C4-2B (cell line): ENCODE data around the gene ADAM12.

Source experiments
- CTCF ChIP-seq: fragments of 450-650 bp; conservative IDR thresholded peaks from 2 replicates; pipeline ENCODE4 v1.5.1; 2017; ENCODE audit warnings: mild to moderate bottlenecking
- ZFX ChIP-seq: fragments of 450-650 bp; IDR thresholded peaks from 2 replicates; pipeline ENCODE4 v1.6.1; 2017

- TF ChIP-seq CTCF (peak; percentile 96), ZFX (no peak)
Observed at GRCh38 chr10:126387041-126387921, 996 bp downstream of the ADAM12 start.
